NCI-H2196 treated with DMSO at 0.1 percent for 48 hours (cell line): ENCODE data around the gene TCAF1.

Experiments used
- DNase-seq: peaks from one replicate; lab custom pipeline; 2025; ENCODE audit not compliant: unreplicated experiment; lab: John Stamatoyannopoulos, UW

Gene TCAF1

GRCh38 chr7:143901668-143902331 lies at the start of gene TCAF1:
TSS of gene TCAF1 (minus strand) at chr7:143902176. CDS start at chr7:143876608, 25,568 bp downstream.
- peak; percentile 87 for DNase-seq

DNA sequence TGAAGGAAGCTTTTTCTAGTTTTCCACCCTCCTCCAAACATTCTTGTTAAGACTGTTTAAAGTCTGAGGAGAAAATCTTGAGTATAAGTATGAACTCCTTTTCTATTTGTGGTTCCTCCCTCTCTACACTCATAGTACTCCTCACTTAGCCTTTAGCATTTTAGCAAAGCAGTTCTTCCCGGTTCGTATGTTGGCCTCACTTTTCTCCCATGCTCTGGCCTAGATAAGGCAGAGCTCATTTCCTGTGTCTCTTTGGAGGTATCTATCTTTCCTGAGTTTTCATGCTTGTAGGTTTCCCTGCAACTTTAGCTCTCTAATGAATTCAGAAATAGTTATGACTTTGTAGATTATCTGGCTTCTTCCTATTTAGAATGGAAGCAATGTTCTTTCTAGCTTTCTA lies 46.8 kb upstream of the TCAF1 start:
- DNase-seq, result no peak

- DNase-seq, result no peak
These were observed 45.1 kb upstream of the TCAF1 start for GRCh38 chr7:143947111-143947510.

- no peak for DNase-seq
These were observed 43.4 kb upstream of the TCAF1 start for GRCh38 chr7:143945423-143945822.

DNA sequence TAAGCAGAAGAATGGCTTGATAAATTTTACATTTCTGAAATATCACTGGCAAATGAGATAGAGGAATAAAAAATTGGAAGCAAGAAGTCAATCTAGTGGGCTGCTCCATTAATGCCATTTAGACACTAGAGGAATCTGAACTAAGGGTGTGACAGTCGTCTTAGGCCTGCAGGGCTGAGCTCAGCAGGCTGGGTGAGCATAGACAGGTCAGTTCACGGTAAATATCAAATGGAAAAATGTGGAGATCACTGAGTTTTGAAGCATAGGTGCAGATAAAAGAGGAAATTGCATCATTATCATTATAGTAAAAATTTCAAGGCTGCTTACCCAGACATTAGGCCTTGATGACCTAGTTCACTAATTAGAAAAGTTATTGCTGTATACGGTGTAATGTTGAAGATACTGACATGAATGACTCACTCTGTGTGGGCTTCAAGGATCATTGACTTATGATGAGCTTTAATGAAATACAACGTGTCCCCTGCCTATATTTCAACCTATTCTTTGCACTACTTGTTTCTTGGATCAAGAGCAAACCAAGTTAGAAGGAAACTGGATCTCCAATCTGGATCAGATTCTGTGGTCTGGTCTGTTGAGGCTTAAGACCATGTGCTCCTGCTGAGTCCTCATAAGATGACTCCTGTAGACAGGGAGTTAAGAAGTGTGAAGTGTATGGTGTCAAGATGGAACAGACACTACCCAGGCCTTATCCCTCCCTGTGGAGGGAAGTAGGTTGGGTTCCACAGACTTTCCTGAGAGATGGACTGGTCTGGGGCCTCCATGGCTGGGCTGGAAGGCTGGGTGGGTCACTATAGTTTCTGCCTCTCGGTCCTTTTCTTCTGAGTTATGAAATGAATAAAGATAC lies 36.6 kb upstream of the TCAF1 start:
- DNase-seq, result no peak

DNA sequence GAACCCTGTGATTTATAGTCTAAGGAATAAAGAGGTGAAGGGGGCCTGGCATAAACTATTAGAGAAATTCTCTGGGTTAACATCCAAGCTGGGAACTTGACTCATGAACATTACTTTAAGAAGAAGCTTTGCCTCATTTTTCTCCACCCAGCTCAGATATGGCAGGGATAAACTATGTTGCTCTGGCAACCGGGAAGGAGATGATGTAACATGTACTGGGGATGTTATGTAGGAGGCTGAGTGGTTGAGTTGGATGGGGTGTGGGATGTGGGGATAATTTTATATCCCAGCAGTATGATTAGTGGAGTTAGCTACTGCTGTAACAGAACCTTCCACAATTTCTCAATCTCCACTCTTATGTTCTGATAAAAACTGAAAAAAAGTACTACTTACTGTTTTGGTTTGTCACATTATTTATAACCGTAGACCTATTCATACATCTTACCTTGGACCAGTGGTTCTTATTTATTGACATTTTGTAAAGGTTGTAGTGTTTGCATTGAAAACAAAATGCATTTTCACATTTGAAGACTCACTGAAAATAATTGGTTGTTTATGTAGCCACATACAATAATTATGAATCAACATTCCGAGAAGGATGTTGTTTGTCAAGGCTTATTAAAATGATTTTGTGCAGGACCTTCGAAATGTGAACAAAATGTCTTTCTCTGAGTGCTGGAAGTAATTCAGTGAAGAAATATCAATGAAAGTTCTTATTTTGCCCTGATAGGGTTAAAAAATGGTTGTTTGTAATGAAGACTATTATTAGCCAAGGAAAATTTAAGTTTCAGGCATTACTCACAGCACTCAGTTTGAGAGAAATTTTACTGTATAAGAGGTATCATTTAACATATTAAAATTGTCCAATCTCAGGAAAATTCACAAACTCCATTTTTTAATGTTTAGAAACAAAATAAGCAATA lies 34.4 kb upstream of the TCAF1 start:
- no peak for DNase-seq

DNA sequence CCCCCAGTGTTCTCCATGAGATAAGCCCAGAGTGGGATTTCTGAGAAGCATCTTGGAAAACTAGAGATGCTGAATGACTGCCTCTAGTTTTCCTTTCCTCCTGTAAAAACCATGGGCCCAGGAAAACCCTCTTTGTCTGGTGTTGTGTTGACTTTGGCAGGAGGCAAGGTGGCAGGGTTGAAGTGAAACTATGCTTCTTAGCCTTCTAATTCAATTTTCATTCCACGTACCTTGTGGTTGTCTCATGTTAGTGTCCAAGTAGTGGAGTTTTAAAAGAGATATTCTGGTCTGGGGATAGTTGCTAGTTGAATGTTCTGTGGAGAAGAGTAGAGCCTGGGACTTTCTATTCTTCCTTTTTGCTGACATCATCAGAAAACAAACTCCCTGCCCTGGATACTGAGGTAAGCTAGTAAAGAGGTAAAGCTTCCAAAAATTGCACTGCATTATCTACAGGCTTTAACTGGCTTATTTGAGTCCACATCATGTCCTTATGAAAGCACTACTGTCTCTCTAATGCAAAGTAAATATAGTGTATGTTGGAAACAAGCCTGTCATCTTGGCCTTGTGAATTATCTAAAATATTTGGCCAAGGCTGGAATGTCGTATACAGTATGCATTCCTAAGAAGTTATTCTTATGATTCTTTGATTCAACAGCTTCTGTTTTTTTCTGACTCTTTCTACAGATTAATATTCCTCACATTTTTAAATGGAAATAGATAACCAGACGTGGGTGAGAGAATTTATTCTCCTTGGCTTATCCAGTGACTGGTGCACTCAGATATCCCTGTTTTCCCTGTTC lies 32.8 kb upstream of the TCAF1 start, which contains the start of gene OR2F2:
OR2F2 (plus strand) TSS at position 708 of the 800 bp plus-strand sequence; CDS start at position 708, 0 bp downstream.
- no peak for DNase-seq

DNA sequence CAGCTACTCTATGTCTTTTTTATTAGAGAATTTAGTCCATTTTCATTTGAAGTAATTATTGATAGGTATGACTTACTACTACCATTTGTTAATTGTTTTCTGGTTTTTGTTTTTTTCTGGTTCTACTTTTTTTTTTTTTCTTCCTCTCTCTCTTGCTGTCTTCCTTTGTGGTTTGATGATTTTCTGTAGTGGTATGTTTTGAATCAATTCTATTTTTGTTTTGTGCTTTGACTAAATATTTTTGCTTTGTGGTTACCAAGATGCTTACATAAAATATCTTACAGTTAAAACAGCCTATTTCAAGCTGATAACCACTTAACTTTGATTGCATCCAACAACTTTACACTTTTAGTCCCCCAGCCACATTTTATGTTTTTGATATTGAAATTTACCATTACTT lies 29.8 kb upstream of the TCAF1 start:
- DNase-seq, result no peak

DNA sequence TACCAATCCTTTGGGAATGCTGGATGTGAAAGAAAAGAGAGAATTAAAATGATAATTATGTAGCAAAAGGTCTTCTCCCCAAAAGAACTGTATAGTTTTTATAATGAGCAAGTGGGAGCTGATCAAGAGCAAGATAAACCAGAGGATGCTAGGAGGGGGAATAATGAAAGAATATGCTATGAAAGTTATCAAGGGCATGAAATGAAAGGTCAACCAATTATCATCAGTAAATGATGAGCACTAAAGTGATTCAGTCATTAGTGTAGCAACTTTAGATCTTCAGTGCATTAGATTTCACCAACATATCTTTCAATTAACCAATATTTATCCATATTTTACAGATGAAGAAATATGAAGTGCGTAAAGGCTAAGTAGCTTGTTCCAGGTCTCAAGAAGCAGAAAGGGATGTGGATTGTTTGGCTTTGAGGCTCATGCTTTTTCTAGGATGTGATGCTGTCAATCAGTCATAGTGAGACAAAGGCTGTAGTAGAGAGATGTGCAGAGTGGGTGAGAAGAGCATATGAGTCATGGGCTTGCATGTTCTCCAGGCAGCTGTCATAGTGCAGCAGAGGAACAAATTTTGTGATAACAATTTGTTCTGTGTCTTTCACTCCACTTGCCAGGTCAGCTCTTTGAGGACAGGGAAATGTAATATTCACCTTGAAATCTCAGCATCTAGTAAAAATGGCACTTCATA lies 27.4 kb upstream of the TCAF1 start:
- DNase-seq, result no peak

DNA sequence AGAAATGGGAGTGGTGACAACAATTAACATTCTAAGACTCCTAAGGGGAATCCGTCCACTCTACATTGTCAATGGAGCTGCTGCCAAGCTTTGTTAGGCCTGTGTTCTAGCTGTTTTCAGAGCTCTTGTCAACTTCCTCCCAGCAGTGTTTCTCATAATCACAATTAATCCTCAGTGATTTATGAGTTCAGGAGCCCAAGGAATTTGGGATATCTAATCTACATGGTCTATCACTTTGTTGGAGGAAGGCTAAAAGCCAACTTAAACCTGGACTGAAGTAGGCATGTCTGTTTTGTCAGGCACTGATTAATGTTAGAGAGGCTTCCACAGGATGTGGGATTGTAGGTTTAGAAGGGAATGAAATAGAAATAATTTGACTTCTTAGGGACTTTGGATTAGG lies 22.9 kb upstream of the TCAF1 start:
- DNase-seq, result no peak

GRCh38 chr7:143914938-143915652 lies 13.1 kb upstream of the TCAF1 start:
- no peak for DNase-seq

- no peak for DNase-seq
These were observed 12.1 kb upstream of the TCAF1 start for GRCh38 chr7:143913945-143914615.

DNA sequence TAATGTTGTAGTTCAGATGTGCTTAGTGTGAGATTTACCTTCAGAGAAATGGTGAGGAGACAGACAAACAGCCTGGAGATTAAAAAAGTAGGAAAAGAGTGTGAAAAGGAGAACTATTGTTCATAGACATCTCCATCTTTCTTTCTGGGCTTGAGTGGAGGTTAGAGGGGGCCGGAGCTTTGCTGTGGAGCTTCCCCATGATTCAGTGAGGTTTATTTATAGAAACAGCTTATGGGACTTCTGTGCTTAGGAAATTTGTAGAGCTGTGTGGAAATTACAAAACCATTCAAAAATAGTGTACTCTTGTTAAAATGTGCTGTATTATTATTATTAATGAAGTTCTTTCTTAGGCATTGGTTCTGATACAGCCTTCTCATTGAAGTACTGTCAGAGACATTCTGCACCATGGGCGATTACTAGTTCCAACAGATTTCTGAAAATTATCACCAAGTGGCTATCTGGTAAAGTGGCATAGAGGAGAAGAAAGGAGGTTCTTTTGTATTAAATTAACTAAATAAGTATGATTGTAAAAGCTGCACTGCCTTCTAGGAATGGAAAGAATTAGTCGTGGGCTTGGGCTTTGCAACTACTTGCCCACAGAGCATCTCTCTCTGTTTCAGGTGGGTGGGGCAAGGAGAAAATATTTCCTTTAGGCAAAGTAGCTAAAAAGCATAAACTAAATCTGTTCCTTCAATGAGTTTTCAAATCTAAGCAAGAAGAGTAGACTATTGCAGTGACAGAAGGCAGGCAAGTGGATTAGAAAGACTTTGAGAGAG lies 8.7 kb upstream of the TCAF1 start:
- no peak for DNase-seq

- DNase-seq, result no peak
These were observed 7.9 kb upstream of the TCAF1 start for GRCh38 chr7:143909863-143910262.

GRCh38 chr7:143908120-143908519 lies 6.1 kb upstream of the TCAF1 start:
- no peak for DNase-seq

- DNase-seq, result no peak
These were observed 4.9 kb upstream of the TCAF1 start for GRCh38 chr7:143906895-143907294.

DNA sequence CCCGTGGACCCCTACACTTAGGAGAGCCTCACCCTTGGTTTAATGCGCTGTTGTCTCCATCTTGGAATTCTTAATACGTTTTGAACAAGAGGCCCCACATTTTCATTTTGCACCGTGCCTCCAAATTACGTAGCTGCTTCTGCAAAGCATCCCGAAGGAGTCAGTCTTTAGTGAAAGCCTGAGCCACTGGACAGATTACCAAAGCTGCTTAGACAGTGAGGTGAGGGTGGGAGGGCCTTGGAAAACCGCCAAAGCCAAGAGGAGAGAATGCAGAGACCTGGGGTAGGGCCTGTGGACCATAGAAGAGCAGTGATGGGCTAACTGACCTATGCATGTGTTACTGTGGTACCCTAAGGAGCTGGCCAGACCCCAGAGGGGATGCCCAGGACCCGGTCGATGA lies 4.2 kb upstream of the TCAF1 start:
- DNase-seq, result no peak

- no peak for DNase-seq
These were observed 3.5 kb upstream of the TCAF1 start for GRCh38 chr7:143905509-143905908.
